ENCODE results near the gene SRSF6.

- TF ChIP-seq, protein P1, sequence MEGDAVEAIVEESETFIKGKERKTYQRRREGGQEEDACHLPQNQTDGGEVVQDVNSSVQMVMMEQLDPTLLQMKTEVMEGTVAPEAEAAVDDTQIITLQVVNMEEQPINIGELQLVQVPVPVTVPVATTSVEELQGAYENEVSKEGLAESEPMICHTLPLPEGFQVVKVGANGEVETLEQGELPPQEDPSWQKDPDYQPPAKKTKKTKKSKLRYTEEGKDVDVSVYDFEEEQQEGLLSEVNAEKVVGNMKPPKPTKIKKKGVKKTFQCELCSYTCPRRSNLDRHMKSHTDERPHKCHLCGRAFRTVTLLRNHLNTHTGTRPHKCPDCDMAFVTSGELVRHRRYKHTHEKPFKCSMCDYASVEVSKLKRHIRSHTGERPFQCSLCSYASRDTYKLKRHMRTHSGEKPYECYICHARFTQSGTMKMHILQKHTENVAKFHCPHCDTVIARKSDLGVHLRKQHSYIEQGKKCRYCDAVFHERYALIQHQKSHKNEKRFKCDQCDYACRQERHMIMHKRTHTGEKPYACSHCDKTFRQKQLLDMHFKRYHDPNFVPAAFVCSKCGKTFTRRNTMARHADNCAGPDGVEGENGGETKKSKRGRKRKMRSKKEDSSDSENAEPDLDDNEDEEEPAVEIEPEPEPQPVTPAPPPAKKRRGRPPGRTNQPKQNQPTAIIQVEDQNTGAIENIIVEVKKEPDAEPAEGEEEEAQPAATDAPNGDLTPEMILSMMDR (IDR thresholded peaks at IDR 0.05), result no peak
- TF ChIP-seq EZH2 (IDR thresholded peaks at IDR 0.05), result no peak
Observed at GRCh38 chr20:43415661-43416430, 41.9 kb upstream of the SRSF6 start.
